Fibroblast of mammary gland (primary cell): ENCODE data around the gene FBLN7.

ENCODE experiments used
- DNase-seq: peaks from one replicate; pipeline ENCODE4 v3.0.0-alpha.2; 2010; ENCODE audit warnings: low read depth
- H3K4me3 ChIP-seq: 2 replicates; pipeline ENCODE4 v1.5.1; 2011; ENCODE audit warnings: low read depth, mild to moderate bottlenecking, low read length, moderate library complexity; ENCODE audit not compliant: control insufficient read depth
- CTCF ChIP-seq: conservative IDR thresholded peaks from 2 replicates; pipeline ENCODE4 v1.5.1; 2011; ENCODE audit warnings: low read depth, low read length, inconsistent platforms; ENCODE audit not compliant: control insufficient read depth, insufficient read depth

The FBLN7 gene

GRCh38 chr2:112140899-112141625 is 2.9 kb downstream of the FBLN7 start:
- DNase-seq, result no peak
- TF ChIP-seq CTCF, result no peak
- peak overlapping the region; percentile 34 for H3K4me3 ChIP-seq

- H3K4me3 ChIP-seq, result no peak overlapping the region
- no peak for TF ChIP-seq CTCF
- no peak for DNase-seq
These were observed 3.4 kb downstream of the FBLN7 start for GRCh38 chr2:112141626-112142007.

GRCh38 chr2:112142525-112143078 is 4.4 kb downstream of the FBLN7 start:
- DNase-seq, result no peak
- H3K4me3 ChIP-seq, result no peak overlapping the region
- TF ChIP-seq CTCF, result no peak

GRCh38 chr2:112143150-112143549 is 5.0 kb downstream of the FBLN7 start:
- no peak overlapping the region for H3K4me3 ChIP-seq
- no peak for TF ChIP-seq CTCF
- DNase-seq, result no peak

- no peak for TF ChIP-seq CTCF
- DNase-seq, result peak; percentile 71
- no peak overlapping the region for H3K4me3 ChIP-seq
These were observed 6.8 kb downstream of the FBLN7 start for GRCh38 chr2:112144966-112145365.

- peak; percentile 63 for DNase-seq
- H3K4me3 ChIP-seq, result no peak overlapping the region
- no peak for TF ChIP-seq CTCF
These were observed 9.4 kb downstream of the FBLN7 start for GRCh38 chr2:112147382-112148168.
